Activated CD4-positive, CD25-positive, alpha-beta regulatory T cell treated with anti-CD3 and anti-CD28 coated beads, Interleukin-2, amount 50 U/mL, for 24 hours (primary cell): ENCODE measurements around the gene SARS1.

Source experiments
- ATAC-seq, 2 donors: fragments of 150-1000 bp; cut with Tn5 transposase; one replicate each; pipeline ENCODE4 v1.10.0; 2021; ENCODE audit warnings: mild to moderate bottlenecking in 1 of 2, moderate library complexity in 1 of 2

Gene SARS1

DNA sequence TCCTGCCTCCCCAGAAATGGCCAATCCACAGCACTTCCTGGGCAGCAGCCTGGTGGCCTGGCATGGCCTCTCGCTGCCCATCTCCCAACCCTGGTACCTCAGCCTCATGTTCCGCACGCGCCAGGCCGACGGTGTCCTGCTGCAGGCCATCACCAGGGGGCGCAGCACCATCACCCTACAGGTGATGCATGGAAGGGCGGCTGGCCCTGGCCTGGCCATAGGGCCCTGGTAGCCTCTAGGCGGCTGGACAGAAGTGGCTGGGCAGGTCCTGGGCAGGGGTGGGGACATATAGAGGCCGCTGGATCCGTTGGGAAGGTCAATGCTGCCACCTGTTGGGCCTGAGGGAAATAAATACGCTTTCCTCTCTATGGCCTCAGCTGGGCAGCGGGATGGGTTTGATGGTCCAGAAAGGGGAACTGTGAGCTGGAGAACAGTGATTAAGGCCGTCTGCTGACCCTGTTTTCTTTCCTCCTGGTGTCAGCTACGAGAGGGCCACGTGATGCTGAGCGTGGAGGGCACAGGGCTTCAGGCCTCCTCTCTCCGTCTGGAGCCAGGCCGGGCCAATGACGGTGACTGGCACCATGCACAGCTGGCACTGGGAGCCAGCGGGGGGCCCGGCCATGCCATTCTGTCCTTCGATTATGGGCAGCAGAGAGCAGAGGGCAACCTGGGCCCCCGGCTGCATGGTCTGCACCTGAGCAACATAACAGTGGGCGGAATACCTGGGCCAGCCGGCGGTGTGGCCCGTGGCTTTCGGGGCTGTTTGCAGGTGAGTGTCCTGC is 50.1 kb downstream of the SARS1 start:
- peak; percentile 84 to 95 for ATAC-seq

DNA sequence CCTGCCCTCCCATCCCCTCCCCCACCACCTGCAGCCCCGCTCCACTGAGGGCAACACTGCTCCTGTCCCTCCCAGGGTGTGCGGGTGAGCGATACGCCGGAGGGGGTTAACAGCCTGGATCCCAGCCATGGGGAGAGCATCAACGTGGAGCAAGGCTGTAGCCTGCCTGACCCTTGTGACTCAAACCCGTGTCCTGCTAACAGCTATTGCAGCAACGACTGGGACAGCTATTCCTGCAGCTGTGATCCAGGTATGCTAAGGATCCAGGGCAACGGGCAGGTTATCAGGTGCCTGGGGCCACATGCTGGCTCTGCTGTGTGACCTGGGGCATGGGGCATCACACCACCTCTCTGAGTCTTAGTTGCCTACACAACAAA is 50.6 kb downstream of the SARS1 start:
- no peak for ATAC-seq

DNA sequence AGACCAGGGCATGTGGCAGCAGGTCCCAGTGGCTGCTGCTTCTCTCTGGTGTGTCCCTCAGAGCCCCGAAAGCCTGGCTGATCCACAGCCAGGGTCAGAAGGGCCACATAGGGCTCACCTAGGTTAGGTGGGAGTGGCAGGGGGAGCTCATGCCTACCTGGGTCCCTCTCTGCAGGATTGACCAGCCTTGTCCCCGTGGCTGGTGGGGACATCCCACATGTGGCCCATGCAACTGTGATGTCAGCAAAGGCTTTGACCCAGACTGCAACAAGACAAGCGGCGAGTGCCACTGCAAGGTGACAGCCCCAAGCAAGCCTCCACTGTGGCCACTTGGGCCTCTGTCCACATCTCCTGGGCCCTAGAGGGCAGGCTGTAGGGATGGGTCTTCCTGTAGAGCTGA is 51.3 kb downstream of the SARS1 start:
- ATAC-seq, result no peak

DNA sequence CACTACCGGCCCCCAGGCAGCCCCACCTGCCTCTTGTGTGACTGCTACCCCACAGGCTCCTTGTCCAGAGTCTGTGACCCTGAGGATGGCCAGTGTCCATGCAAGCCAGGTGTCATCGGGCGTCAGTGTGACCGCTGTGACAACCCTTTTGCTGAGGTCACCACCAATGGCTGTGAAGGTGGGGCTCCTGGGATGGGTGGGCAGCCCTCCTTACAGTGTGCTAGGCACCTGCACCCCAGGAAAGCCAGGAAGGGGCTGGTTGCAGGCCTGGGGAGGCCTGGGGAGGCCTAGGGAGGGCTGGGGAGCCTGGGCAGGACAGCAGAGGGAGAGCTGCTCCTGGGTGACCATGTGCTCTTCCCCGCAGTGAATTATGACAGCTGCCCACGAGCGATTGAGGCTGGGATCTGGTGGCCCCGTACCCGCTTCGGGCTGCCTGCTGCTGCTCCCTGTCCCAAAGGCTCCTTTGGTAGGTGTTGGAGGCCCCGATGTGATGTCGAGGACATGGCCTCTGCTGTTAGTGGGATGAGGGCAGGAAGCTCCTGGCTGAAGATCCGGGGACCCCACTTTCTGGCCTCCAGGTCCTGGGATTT is 52.1 kb downstream of the SARS1 start:
- no peak for ATAC-seq

DNA sequence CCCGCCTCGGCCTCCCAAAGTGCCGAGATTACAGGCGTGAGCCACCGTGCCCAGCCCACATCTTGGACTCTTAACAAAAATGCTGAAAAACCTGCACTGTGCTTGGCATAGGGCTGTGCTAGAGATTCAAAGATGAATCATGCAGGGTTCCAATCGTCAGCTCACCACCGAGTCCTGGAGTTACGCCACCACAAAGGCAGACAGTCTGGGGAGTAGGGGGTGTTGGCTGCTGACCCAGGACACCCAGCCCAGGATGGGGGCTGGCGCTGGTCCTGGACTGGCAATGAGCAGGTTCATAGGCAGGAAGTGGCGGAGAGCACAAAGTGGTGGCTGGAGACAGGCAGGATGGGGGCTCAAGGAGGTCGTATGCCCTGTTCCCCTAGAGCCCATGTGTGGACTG is 53.2 kb downstream of the SARS1 start:
- ATAC-seq, result no peak

DNA sequence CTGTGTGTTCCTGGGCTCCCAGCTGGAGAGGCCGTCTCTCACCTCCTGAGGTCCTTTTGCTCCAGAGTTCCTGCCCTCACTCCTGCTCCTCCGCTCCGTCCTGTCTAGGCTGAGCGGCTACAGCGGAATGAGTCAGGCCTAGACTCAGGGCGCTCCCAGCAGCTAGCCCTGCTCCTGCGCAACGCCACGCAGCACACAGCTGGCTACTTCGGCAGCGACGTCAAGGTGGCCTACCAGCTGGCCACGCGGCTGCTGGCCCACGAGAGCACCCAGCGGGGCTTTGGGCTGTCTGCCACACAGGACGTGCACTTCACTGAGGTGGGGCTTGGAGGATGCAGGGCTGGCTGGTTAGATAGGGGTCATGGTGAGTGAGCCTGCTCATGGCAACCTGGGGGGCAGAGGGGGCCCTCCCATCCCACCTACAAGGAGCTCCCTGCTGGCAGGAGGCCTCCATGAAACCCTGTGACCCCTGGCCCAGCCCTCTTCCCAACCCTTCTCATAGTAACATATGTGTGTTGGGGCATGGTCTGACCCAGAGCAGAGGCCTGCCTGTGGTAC is 54.1 kb downstream of the SARS1 start:
- ATAC-seq, result no peak

DNA sequence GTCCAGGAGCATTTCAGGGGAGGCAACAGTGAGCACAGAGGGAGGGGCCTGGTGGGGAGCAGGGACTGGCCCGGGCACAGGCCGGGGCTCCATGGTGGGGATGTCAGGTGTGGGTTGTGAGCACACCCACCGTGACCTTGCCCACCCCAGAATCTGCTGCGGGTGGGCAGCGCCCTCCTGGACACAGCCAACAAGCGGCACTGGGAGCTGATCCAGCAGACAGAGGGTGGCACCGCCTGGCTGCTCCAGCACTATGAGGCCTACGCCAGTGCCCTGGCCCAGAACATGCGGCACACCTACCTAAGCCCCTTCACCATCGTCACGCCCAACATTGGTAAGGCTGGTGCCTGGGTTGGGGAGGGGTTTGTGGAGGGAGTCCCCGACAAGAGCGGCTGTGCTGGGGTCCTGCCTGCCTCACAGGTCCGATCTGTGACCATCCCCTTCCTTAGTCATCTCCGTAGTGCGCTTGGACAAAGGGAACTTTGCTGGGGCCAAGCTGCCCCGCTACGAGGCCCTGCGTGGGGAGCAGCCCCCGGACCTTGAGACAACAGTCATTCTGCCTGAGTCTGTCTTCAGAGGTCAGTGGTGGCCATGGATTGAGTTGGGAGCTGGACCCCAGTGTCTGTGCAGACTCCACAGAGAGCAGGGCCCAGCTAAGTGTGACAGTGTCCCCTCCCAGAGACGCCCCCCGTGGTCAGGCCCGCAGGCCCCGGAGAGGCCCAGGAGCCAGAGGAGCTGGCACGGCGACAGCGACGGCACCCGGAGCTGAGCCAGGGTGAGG is 54.9 kb downstream of the SARS1 start:
- no peak for ATAC-seq

DNA sequence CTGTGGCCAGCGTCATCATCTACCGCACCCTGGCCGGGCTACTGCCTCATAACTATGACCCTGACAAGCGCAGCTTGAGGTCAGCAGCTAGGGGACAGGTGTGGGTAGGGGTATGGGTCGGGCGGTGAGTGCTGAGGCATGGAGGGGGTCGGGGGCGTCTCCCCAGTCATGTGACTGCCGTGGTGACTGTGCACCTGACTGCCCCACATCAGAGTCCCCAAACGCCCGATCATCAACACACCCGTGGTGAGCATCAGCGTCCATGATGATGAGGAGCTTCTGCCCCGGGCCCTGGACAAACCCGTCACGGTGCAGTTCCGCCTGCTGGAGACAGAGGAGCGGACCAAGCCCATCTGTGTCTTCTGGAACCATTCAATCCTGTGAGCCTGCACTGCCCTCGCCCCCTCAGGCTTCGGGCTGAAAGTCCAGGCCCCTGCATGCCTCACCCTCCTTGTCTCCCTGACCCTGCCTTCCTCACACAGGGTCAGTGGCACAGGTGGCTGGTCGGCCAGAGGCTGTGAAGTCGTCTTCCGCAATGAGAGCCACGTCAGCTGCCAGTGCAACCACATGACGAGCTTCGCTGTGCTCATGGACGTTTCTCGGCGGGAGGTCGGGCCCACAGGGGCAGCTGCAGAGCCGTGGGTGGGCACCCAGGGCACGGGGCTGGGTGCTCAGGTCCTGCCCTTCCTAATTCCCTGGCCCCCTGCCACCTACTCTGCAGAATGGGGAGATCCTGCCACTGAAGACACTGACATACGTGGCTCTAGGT is 55.7 kb downstream of the SARS1 start:
- ATAC-seq, result no peak

DNA sequence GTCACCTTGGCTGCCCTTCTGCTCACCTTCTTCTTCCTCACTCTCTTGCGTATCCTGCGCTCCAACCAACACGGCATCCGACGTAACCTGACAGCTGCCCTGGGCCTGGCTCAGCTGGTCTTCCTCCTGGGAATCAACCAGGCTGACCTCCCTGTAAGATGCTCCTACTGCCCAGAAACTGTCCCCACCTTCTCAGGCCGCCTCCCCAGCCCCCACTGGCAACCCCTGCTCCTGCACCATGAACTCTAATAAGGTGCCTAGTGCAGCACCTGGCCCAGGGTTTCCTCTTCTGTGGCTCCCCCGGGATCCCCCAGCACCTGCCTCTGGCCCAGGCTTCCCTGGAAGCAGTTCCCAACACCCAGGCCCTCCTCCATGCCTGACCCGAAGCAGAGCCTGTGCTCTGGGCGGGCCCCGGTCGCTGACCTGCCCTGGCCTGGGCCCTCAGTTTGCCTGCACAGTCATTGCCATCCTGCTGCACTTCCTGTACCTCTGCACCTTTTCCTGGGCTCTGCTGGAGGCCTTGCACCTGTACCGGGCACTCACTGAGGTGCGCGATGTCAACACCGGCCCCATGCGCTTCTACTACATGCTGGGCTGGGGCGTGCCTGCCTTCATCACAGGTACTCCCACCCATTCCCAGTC is 56.4 kb downstream of the SARS1 start:
- ATAC-seq, result no peak

DNA sequence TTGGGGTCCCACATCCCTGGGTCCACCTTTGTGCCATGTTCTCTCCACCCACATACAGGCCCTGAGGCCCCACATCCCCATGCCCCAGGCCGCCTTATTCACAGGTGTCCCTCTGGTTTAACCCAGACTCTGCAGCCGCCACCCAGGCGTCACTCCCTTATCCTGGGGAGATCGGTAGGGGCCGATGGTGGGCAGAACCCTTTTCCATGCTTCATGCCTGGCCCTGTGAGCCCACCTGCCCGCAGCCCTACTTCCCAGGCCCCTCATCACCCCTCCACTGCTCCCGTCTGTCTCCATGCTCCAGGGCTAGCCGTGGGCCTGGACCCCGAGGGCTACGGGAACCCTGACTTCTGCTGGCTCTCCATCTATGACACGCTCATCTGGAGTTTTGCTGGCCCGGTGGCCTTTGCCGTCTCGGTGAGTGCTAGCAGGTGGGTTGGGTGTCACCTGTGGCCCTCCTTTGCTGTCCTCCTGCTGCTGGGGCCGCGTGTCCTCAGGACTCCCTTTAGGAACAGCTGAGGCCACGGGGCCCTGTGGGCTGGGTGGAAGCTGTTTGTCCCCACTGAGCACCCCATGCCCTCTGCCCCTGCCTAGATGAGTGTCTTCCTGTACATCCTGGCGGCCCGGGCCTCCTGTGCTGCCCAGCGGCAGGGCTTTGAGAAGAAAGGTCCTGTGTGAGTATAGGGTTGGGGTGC is 57.1 kb downstream of the SARS1 start:
- ATAC-seq, result no peak

DNA sequence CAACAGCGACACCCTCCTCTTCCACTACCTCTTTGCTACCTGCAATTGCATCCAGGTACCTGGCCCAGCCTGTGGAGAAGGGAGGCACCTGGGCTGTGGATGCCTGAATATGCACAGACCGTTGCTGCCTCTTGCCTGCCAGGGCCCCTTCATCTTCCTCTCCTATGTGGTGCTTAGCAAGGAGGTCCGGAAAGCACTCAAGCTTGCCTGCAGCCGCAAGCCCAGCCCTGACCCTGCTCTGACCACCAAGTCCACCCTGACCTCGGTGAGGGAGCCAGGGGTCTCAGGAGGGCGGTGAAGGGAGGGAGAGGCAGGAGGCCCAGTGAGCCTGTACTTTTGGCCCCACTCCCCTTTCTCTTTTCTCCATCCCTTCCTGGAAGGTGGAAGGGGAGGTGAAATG is 57.7 kb downstream of the SARS1 start:
- no peak for ATAC-seq

DNA sequence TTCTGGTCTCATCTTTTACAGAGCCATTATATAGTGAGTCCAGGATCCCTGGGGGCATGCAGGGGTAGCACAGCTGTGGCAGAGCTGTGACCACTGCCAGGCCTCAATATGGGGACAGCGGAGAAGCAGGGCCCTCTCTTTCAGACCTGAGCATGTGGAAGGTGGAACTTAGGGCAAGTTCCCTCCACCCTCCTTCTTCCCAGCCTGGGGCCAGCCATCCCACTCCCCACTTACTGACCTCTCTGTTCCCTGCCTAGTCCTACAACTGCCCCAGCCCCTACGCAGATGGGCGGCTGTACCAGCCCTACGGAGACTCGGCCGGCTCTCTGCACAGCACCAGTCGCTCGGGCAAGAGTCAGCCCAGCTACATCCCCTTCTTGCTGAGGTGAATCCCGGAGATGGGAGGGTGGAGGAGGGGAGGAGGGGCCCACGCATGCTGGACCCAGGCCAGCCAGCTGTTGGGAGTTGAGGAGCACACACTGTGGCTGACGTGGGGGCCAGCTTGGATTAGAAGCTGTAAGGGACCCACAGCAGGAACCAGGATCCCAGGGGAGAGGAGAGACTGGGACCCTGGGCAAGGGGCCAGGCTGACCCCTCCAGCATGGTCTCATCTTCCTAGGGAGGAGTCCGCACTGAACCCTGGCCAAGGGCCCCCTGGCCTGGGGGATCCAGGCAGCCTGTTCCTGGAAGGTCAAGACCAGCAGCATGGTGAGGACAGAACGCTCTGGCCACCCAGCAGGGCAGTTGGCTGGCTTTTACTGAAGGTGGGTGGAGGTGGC is 58.5 kb downstream of the SARS1 start:
- no peak for ATAC-seq

DNA sequence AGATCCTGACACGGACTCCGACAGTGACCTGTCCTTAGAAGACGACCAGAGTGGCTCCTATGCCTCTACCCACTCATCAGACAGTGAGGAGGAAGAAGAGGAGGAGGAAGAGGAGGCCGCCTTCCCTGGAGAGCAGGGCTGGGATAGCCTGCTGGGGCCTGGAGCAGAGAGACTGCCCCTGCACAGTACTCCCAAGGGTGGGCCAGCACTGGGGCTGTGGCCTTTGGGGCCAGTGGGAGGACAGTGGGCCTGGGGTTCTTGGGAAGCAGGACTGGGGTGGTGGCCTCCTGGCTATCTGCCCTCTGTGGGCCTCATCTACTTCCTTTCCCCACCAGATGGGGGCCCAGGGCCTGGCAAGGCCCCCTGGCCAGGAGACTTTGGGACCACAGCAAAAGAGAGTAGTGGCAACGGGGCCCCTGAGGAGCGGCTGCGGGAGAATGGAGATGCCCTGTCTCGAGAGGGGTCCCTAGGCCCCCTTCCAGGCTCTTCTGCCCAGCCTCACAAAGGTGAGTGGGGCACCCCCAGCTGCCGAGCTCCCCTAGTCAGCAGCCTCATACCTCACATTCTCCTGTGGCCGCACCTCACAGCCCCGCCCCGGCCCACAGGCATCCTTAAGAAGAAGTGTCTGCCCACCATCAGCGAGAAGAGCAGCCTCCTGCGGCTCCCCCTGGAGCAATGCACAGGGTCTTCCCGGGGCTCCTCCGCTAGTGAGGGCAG is 59.3 kb downstream of the SARS1 start:
- no peak for ATAC-seq

DNA sequence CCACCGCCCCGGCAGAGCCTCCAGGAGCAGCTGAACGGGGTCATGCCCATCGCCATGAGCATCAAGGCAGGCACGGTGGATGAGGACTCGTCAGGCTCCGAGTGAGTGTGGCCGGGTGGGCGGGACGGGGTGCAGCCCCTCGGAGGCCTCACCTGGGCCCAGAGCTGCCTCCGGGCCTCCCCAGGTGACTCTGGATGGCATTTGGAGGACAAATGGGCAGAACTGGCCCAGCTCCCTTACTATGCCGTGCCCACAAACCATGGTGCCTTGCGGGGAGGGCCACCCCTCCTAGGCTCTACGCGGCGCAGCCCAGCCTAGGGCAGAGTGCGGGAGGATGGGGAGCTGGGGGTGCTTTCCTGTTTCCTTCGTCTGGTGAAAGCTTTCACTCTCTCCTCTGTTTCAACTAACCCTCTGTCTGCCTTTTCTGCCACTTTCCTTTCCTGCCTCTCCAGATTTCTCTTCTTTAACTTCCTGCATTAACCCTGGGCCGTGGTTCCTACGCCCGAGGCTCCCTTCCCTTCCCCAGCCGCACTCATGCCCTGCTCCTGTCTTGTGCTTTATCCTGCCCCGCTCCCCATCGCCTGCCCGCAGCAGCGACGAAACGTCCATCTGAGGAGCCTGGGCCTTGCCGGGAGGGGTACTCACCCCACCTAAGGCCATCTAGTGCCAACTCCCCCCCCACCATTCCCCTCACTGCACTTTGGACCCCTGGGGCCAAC is 60.0 kb downstream of the SARS1 start:
- ATAC-seq, result no peak

DNA sequence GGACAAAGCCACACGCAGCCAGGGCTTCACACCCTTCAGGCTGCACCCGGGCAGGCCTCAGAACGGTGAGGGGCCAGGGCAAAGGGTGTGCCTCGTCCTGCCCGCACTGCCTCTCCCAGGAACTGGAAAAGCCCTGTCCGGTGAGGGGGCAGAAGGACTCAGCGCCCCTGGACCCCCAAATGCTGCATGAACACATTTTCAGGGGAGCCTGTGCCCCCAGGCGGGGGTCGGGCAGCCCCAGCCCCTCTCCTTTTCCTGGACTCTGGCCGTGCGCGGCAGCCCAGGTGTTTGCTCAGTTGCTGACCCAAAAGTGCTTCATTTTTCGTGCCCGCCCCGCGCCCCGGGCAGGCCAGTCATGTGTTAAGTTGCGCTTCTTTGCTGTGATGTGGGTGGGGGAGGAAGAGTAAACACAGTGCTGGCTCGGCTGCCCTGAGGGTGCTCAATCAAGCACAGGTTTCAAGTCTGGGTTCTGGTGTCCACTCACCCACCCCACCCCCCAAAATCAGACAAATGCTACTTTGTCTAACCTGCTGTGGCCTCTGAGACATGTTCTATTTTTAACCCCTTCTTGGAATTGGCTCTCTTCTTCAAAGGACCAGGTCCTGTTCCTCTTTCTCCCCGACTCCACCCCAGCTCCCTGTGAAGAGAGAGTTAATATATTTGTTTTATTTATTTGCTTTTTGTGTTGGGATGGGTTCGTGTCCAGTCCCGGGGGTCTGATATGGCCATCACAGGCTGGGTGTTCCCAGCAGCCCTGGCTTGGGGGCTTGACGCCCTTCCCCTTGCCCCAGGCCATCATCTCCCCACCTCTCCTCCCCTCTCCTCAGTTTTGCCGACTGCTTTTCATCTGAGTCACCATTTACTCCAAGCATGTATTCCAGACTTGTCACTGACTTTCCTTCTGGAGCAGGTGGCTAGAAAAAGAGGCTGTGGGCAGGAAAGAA is 61.1 kb downstream of the SARS1 start:
- no peak for ATAC-seq

DNA sequence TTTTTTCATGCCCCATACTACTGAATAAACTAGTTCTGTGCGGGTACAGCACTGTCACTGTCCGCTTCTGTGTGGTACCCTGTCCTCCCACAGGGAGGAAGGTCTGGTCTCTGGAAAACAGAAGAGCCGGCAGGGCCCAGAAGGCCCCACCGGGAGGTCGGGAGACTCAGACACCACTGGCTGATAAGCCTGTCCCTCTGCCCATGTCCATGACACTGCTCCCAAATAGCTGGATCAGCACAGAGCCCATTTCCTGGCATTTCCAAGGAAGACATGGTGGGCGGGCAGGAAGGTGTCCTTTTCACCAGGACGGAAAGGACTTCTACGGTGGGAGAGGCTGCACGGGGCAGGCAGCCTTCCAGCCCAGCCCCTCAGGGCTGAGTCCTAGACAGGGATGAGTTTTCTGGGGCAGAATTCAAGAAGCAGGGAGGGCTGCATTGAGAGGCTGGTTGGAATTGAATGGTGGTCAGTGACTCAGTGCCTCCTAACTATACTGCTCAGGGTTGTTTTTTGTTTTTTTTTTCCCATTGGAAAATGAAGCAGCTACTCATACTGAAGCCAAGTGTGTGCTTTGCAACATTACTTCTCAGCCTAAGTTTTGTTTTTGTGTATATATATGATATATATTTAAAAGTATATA is 62.1 kb downstream of the SARS1 start:
- no peak for ATAC-seq

DNA sequence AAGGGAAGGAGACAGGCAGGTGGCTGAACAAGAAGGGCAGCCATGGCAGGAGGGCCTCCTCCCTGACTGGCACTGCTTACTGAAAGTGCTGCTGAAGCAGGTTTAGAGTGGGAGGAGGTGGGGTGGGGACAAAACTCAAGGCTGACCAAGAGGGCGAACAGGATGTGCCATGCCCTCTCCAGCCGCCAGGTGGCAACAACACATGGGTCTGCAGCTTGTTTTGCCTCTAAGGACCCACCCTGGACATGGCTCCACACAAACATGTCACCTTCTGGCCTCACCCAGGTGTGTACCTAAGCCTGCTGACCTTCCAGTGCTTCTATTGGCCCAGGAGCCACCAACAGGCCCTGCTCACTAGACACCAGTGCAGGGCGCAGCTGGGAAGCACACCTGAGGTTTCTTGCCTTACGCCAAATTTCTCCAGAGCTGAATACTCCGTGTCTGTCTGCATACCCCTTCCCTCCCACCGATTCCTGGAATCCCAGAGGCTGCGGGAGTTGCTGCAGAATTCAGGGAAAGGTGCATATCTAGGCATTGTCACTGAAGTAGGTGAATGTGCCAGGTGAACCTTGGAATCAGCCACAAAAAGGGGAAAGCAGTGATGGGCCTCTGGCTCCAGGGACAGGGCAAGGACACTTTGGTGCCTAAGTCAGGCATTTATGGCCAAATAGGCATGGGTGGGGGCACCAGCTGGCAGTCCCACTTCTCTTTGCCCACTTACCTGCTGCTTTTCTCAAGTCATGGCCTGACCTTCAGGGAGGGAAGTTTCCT is 63.9 kb downstream of the SARS1 start:
- ATAC-seq, result peak; percentile 56 to 72
